Neural crest cell (in vitro differentiated cells): ENCODE results near the gene PIP. TPM values are rescaled to one million over a fixed set of nuclear protein-coding genes. Genes with fewer than 3 reads are reported as not detected.
"Not testable (repeated sequence)": the region's sequence is repeated elsewhere in the genome, so short reads cannot be mapped to it uniquely, and the experiment has no call there.

Experiments used
- DNase-seq: peaks from one replicate; pipeline ENCODE4 v3.0.0; 2021; ENCODE audit warnings: low read depth, mixed read lengths, low spot score
- H3K27ac Mint-ChIP-seq: one replicate; pipeline ENCODE4 v1.8.0; 2021; ENCODE audit warnings: mild to moderate bottlenecking, mixed read lengths; ENCODE audit not compliant: unreplicated experiment
- H3K27me3 Mint-ChIP-seq: 2 replicates; pipeline ENCODE4 v1.8.0; 2021; ENCODE audit warnings: low read depth, mild to moderate bottlenecking, mixed read lengths
- H3K36me3 Mint-ChIP-seq: 2 replicates; pipeline ENCODE4 v1.8.0; 2021; ENCODE audit warnings: low read depth, mild to moderate bottlenecking, mixed read lengths
- H3K4me1 Mint-ChIP-seq: 2 replicates; pipeline ENCODE4 v1.8.0; 2021; ENCODE audit warnings: mixed read lengths
- H3K4me3 Mint-ChIP-seq: one replicate; pipeline ENCODE4 v1.8.0; 2021; ENCODE audit warnings: mild to moderate bottlenecking, mixed read lengths
- H3K9me3 Mint-ChIP-seq: 2 replicates; pipeline ENCODE4 v1.8.0; 2021; ENCODE audit warnings: mixed read lengths
- CTCF ChIP-seq: fragments of 200-600 bp; sonication (generic); conservative IDR thresholded peaks from 2 replicates; pipeline ENCODE4 v1.5.0; 2021; ENCODE audit warnings: antibody characterized with exemption, mild to moderate bottlenecking
- total RNA-seq: library from RNA; stranded (reverse); gene quantifications from 2 replicates; pipeline ENCODE4 v1.2.1, GENCODE V29; 2021

The PIP gene
- total RNA-seq, 1 donor from 2014 or later, result not detected

DNA sequence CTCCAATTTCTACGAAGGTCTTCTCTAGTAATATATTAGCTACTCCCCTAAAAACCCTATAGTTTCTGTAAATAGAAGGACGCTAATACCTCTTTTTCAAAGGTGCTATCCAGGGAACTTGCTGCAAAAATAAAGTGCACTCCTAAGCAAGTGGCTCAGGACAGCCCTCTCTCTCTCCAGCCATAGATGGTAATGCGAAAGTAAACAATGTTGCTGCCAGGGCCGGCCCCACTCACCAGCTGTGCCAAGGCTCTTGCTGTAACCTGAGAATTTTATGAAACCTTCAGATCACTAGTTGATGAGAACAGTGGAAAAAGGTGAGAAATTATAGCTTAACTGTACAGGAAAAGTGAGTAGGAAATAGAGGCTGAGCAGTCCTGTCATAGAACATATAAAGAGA is 40.5 kb downstream of the PIP start:
- DNase-seq, result no peak
- Mint-ChIP-seq H3K9me3 (peaks cover 4% of the 10 kb centered on the region), H3K27ac (no peak overlapping the region), H3K4me1 (no peaks in the 10 kb centered on the region), H3K4me3 (no peak overlapping the region), H3K27me3 (no peaks in the 10 kb centered on the region), H3K36me3 (no peaks in the 10 kb centered on the region)
- no peak for TF ChIP-seq CTCF

DNA sequence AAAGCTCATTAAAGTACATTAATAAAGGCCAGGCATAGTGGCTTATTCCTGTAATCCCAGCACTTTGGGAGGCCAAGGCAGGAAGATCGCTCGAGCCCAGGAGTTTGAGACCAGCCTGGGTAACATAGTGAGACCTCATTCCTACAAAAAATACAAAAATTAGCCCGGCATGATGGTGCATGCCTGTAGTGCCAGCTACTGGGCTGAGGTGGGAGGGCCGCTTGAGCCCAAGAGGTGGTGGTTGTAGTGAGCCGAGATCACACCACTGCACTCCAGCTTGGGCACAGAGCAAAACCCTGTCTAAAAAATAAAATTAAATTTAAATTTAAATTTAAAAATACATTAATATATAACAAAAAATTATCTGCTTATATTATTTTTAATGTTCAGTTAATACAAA is 44.3 kb downstream of the PIP start:
- Mint-ChIP-seq H3K27me3 (no peaks in the 10 kb centered on the region), H3K4me3 (no peak overlapping the region), H3K9me3 (peaks cover 6% of the 10 kb centered on the region), H3K4me1 (no peaks in the 10 kb centered on the region), H3K36me3 (no peaks in the 10 kb centered on the region), H3K27ac (no peak overlapping the region)
- DNase-seq, result no peak
- no peak for TF ChIP-seq CTCF

- H3K4me1 Mint-ChIP-seq, result no peaks in the 10 kb centered on the region
- no peak for TF ChIP-seq CTCF
- H3K27ac Mint-ChIP-seq, result no peak overlapping the region
- H3K27me3 Mint-ChIP-seq, result peaks cover 4% of the 10 kb centered on the region
- H3K4me3 Mint-ChIP-seq, result no peak overlapping the region
- no peak for DNase-seq
- H3K9me3 Mint-ChIP-seq, result peaks cover 10% of the 10 kb centered on the region
- H3K36me3 Mint-ChIP-seq, result no peaks in the 10 kb centered on the region
Measured at GRCh38 chr7:143177374-143178119, 45.7 kb downstream of the PIP start.

GRCh38 chr7:143180771-143181170 is 48.9 kb downstream of the PIP start:
- H3K27me3 Mint-ChIP-seq, result peaks cover 12% of the 10 kb centered on the region
- H3K4me3 Mint-ChIP-seq, H3K36me3 Mint-ChIP-seq, H3K9me3 Mint-ChIP-seq, DNase-seq, H3K4me1 Mint-ChIP-seq, H3K27ac Mint-ChIP-seq: not testable (repeated sequence)

- Mint-ChIP-seq H3K27me3 (peaks cover 12% of the 10 kb centered on the region), H3K27ac (no peak overlapping the region), H3K4me3 (no peak overlapping the region), H3K36me3 (no peaks in the 10 kb centered on the region), H3K4me1 (no peaks in the 10 kb centered on the region), H3K9me3 (peaks cover 10% of the 10 kb centered on the region)
- TF ChIP-seq CTCF, result no peak
- DNase-seq, result no peak
Measured at GRCh38 chr7:143181349-143181748, 49.5 kb downstream of the PIP start.

- H3K27ac Mint-ChIP-seq, result no peak within 1 kb of the TSS
- no peak within 1 kb of the TSS for H3K4me3 Mint-ChIP-seq
- peaks cover 12% of the 10 kb centered on the region for H3K27me3 Mint-ChIP-seq
- H3K4me1 Mint-ChIP-seq, result no peaks in the 10 kb centered on the region
- H3K9me3 Mint-ChIP-seq, result peaks cover 7% of the 10 kb centered on the region
- H3K36me3 Mint-ChIP-seq, result no peaks in the 10 kb centered on the region
- TF ChIP-seq CTCF, result no peak
- DNase-seq, result no peak
Measured at GRCh38 chr7:143183024-143183423, 51.1 kb downstream of the PIP start, which contains the start of gene TAS2R39. Gene TAS2R39, plus strand, starts transcription at chr7:143183419. Its CDS starts 0 bp downstream, at chr7:143183419.
